DLD1 (cell line): ENCODE results near the gene CCDC77.

Experiments used
- in situ Hi-C: cut with HindIII; loops from 2 replicates; pipeline ENCODE4 v1.10.0; 2017; ENCODE audit warnings: low sequenced_read_pairs

The CCDC77 gene

DNA sequence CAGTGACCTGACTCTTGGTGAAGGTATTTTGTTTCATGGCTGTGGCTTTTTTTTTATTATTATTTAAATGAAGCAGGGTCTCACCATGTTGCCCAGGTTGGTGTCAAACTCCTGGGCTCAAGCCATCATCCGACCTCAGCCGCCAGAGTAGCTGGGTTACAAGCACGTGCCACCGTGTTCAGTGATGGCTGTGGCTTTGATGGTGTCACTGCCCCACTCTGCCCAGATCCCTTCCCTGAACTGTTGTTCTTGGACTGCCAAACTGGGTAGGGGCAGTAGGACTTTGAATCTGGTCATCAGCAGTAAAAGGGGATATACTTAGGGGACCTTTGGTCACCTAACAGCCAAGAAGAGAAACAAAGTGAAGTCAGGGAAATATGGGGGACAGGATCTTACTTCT lies 77.7 kb downstream of the CCDC77 start:
- in situ Hi-C loops = no loop called here

DNA sequence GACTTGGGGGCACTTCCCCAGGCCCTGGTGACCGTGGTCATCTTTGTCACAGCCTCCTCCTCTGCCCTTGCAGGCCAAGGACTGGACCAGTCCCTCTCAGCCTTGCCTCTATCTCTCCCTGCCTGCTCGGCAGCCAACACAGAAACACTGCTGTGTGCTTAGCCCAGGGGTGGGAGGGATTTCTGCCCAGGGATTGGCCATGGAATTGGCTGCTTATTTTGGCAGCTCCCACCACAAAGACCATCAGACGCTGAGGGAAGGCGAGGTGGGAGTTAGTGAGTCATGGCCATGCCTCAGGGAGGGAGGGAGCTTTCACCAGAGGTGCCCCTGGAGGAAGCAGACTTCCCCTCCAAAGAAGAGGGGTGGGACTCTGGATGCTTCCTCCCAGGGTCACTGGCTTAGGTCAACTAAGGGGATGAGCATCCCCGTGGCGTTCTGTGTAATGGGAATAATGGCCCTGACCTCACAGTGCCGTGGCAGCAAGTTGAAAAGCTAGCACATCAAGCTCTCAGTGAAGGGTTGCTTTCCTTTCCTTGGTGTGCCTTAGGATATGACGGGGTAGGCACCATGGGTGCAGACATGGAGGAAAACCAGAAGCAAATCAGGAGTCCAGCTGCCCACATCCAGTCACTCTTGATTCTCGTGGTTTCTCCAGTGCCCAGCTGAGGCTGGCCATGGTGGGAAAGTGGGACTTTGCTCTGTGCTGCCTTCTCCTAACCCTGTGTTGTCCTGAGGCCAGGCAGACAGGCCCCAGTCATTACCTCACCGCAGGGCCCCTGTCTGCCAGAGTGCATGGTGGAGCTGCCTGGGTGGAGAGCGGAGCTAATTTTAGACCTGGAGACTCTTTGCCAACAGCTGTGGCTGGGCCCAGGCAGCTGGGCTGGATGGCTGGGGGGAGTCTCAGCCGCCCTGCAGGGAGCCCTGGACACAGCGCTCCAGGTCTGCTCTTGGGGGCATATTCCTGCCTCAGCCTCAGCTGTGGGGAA lies 79.7 kb downstream of the CCDC77 start:
- in situ Hi-C loops = no loop called here

DNA sequence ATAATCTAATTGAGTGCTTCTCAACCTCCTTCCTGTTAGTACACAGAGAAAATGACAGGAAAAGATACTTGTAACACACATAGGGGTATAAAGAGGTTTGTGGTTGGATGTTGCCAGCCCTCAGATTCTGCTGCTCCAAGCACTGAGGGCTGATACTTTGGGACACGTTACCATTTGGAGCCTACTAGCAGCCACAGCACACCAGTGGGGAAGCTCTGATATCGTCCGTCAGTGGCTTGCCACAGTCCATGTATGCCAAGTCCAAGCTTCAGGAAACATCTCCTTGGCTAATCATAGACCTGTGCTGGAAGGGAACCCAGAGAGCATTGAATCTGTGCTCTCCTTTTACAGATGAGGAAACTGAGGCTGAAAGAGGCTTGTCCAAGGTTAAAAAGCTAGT lies 80.6 kb downstream of the CCDC77 start:
- in situ Hi-C loops = no loop called here

DNA sequence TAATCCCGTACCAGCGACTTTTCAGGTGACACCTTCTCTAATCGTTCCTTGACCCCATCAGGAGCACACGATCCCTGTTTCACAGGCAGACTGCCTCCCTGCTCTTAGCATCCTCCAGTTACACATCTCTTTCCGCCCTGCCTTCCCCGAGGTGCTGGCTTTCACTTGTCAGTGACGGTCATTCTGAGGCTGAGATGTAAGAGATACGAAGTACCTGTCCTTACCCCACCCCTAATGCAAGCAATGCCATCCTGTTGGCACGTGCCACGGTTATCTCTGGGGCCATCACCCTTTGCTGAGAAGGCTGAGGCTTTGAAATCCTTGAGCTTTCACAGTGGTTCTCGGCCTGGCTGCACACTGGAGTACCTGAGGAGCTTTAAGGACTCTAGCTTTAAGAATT lies 82.7 kb downstream of the CCDC77 start:
- in situ Hi-C loops = no loop called here

DNA sequence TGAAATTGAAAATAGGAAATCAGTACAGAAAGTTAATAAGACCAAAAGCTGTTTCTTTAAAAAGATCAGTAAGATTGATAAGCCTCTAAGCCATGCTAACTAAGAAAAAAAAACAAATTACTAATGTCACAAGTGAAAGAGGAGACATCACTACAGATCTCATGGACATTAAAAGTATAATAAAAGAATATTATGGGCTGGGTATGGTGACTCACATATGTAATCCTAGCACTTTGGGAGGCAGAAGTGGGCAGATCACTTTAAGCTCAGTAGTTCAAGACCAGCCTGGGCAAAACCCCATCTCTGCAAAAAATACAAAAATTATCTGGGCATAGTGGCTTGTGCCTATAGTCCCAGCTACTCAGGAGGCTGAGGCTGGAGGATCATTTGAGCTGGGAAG lies 88.8 kb downstream of the CCDC77 start:
- in situ Hi-C loops = no loop called here
